Spleen (tissue), 7 donors: ENCODE measurements around the gene CHID1.

Experiments used
- CTCF ChIP-seq, 11 experiments: fragments of 200-600 bp in 7 of 11; fragments of 450-650 bp in 4 of 11; sonication (generic) in 4 of 11; IDR thresholded peaks in 8 of 11; conservative IDR thresholded peaks in 3 of 11; 1 replicate in 7 of 11; 2 replicates in 4 of 11; pipeline versions ENCODE4 v1.4.0 to v1.8.0; 2016 to 2021; ENCODE audit warnings: antibody characterized with exemption in 11 of 11, inconsistent platforms in 4 of 11, mild to moderate bottlenecking in 1 of 11
- POLR2AphosphoS5 ChIP-seq, 3 donors: sonication (generic); formaldehyde crosslinking; IDR thresholded peaks; one replicate each; pipeline ENCODE4 v1.5.1; 2017; ENCODE audit warnings: antibody characterized with exemption in 3 of 3
- donor health status: DM: no; HTN: no; CAD: no; lungs with moderate emphysema.
- donor health status: DM: no; HTN: no; CAD: no.
- donor health status: DM: no; HTN: no; CAD: no.

DNA sequence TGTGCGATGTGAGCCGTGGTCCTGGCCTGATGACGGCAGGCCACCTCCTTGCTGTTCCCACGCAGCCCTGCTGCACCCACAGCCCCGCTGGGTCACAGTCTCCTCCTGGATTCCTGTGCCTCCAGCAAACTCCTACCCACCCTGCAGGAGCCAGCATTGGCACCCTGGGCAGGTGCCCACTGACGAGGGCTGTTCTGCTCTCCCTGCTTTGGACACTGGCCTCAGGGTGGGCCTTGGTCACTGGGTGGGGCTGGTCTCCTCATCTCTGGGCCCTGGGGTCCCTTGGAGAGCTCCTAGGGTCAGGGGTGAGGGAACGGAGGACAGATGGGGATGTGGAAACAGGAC is 55.3 kb downstream of the CHID1 start:
- TF ChIP-seq POLR2AphosphoS5 (IDR thresholded peaks at IDR 0.05): no peak
- no peak for TF ChIP-seq CTCF (IDR thresholded peaks at IDR 0.05 in 8 of 11, conservative IDR thresholded peaks at IDR 0.05 in 3 of 11)
